IPS DF 6.9 (cell line): Measurements from ENCODE around the gene CNOT2.

Experiments used
- DNase-seq: peaks from one replicate; pipeline ENCODE4 v3.0.0-alpha.2; 2013; ENCODE audit warnings: low read depth, low spot score
- H3K27ac ChIP-seq: one replicate; pipeline ENCODE4 v1.5.1; 2013; ENCODE audit warnings: low read length, control low read depth
- H3K27me3 ChIP-seq: 2 replicates; pipeline ENCODE4 v1.6.1; 2013; ENCODE audit warnings: mild to moderate bottlenecking, low read length; ENCODE audit not compliant: control insufficient read depth, insufficient read depth
- H3K36me3 ChIP-seq: 2 replicates; pipeline ENCODE4 v1.6.1; 2013; ENCODE audit warnings: low read length; ENCODE audit not compliant: control insufficient read depth, insufficient read depth
- H3K4me1 ChIP-seq: 2 replicates; pipeline ENCODE4 v1.6.1; 2013; ENCODE audit warnings: low read length; ENCODE audit not compliant: control insufficient read depth, insufficient read depth
- H3K4me3 ChIP-seq: 2 replicates; pipeline ENCODE4 v1.5.1; 2013; ENCODE audit warnings: mild to moderate bottlenecking, low read length
- H3K9me3 ChIP-seq: 2 replicates; pipeline ENCODE4 v1.6.1; 2013; ENCODE audit warnings: low read length, inconsistent platforms; ENCODE audit not compliant: control insufficient read depth, insufficient read depth
- WGBS: extraction: QIAGEN DNeasy Blood & Tissue Kit; methylation state at CpG from one replicate; pipeline ENCODE4 v1.1.7; 2013; ENCODE audit warnings: mixed read lengths, missing lambda C conversion rate; ENCODE audit not compliant: insufficient read length, insufficient coverage; 5-methylcytosine and 5-hydroxymethylcytosine counted together

Gene CNOT2

GRCh38 chr12:70251661-70252060, 8.4 kb downstream of the CNOT2 start:
- Histone ChIP-seq H3K27ac (no peak overlapping the region), H3K27me3 (no peaks in the 10 kb centered on the region), H3K36me3 (no peaks in the 10 kb centered on the region), H3K4me3 (no peak overlapping the region), H3K4me1 (peaks cover 1% of the 10 kb centered on the region; the same call in 1 of the 2 replicates), H3K9me3 (no peaks in the 10 kb centered on the region)
- WGBS: no CpG with 5 or more reads among the region's 2 CpGs
- no peak for DNase-seq

DNA sequence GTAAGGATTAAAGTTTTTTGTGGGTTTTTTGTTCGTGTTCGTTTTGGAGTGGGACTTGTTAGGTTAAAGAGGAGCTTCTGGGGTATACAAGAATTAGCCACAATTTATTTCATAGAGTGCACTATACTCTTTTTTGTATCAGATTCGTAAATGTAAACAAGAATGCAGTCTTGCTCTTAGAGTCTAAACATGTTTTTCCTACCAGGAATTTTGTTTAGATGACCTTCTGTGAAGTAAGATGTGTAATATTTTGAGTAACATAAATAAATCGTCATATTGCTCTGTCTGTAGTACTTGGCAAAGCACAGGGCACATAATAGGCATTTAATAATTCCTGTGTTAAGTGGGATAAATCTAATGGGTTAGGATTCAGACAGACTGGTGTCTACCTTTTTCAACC, 9.6 kb downstream of the CNOT2 start:
- no peak for DNase-seq
- Histone ChIP-seq H3K4me3 (no peak overlapping the region), H3K27ac (no peak overlapping the region), H3K9me3 (no peaks in the 10 kb centered on the region), H3K36me3 (no peaks in the 10 kb centered on the region), H3K27me3 (no peaks in the 10 kb centered on the region), H3K4me1 (peaks cover 1% of the 10 kb centered on the region; the same call in 1 of the 2 replicates)
- WGBS: 100% methylated on average over 2 of the region's 4 CpGs

DNA sequence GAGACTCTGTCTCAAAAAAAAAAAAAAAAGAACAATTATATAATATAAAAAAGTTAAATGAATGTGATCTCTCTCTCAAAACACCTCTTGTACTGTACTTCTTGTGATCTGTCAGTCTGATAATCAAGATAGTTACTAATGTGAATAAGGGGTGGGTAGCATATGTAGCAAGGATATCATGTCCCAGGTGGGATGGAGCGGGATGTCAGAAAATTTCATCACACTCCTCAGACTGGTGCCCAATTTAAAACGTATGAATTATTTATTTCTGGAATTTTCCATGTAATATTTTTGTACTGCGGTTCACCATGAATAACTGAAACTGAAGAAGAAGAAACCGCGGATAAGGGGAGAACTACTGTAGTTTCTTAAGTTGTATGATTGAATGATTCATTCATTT, 11.0 kb downstream of the CNOT2 start:
- Histone ChIP-seq H3K9me3 (no peaks in the 10 kb centered on the region), H3K27me3 (no peaks in the 10 kb centered on the region), H3K4me1 (peaks cover 1% of the 10 kb centered on the region), H3K27ac (no peak overlapping the region), H3K4me3 (no peak overlapping the region), H3K36me3 (no peaks in the 10 kb centered on the region)
- no peak for DNase-seq
- WGBS: no CpG with 5 or more reads among the region's 5 CpGs

- Histone ChIP-seq H3K9me3 (no peaks in the 10 kb centered on the region), H3K4me3 (no peak overlapping the region), H3K36me3 (no peaks in the 10 kb centered on the region), H3K27me3 (no peaks in the 10 kb centered on the region), H3K27ac (no peak overlapping the region), H3K4me1 (peaks cover 1% of the 10 kb centered on the region)
- WGBS: no CpG with 5 or more reads among the region's 5 CpGs
- no peak for DNase-seq
These were observed 11.6 kb downstream of the CNOT2 start for GRCh38 chr12:70254846-70255245.

DNA sequence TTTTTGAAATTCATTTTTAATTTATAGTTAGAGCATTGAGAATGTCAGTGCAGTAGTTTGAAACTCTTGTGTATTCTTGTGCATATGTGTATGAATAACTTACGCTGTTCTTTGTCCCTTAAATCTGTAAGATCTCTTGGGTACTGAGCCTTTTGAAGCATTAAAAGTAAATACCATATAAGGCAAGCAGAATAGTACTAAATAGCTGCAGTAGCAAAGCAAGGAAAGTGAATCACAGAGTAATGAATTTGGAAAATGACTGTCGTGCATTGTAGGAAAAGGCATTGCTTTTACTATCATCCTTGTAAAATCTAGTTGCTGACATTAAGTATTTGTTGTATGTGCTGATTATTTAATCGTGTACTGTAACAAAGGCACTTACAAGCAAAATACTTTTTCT, 12.1 kb downstream of the CNOT2 start:
- no peaks in the 10 kb centered on the region for H3K9me3 ChIP-seq
- DNase-seq: no peak
- WGBS: no CpG with 5 or more reads among the region's 3 CpGs
- H3K36me3 ChIP-seq: no peaks in the 10 kb centered on the region
- H3K4me3 ChIP-seq: no peak overlapping the region
- no peaks in the 10 kb centered on the region for H3K27me3 ChIP-seq
- no peak overlapping the region for H3K27ac ChIP-seq
- peaks cover 1% of the 10 kb centered on the region for H3K4me1 ChIP-seq

GRCh38 chr12:70258605-70259403, 15.6 kb downstream of the CNOT2 start:
- no CpG with 5 or more reads among the region's 5 CpGs for WGBS
- Histone ChIP-seq H3K4me1 (no peaks in the 10 kb centered on the region; the same call in 1 of the 2 replicates), H3K27ac (no peak overlapping the region), H3K4me3 (no peak overlapping the region), H3K27me3 (no peaks in the 10 kb centered on the region), H3K36me3 (no peaks in the 10 kb centered on the region), H3K9me3 (no peaks in the 10 kb centered on the region)
- DNase-seq: no peak

- DNase-seq: no peak
- H3K27ac ChIP-seq: no peak overlapping the region
These were observed 17.4 kb downstream of the CNOT2 start for GRCh38 chr12:70260646-70261045.

DNA sequence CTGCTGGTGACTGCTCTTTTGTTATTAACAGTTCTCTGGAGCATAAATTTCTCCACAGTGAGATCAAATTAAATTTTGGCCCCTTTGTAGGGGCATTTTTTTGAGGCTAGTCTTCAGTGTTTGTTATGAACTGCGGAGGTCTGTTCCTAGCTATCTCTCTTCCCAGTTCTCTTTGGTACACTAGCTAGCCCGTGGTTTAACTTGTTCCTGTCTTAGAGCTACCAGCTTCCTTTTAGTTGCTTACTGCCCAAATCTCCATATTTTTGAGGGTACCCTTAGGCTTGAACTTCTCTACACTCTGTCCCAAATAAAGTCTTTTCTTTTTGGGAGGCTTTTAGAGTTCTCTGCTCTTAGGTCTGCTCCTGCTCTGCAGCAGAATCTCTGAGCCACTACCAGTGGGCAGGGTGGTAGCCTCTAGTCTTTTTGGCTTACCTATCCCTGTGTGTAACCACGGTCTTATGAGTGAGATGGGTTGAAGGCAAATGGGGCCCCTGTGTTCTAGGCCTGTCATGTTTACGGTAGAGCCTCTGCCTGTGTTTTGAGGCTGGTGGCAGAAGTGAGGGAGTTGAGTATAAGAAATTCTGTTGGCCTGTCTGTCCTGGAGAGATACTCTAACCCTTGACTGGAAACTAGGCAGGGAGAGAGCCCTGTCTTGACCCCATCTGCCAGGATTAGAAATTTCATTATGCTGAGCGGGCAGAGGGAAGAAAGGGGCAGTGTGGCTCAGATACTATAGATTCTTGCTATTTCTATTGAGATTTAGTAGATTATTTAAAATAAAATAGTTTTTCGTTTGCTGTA, 21.0 kb downstream of the CNOT2 start:
- whole genome bisulfite sequencing: no CpG with 5 or more reads among the region's 6 CpGs
- H3K36me3 ChIP-seq: no peaks in the 10 kb centered on the region
- H3K27ac ChIP-seq: no peak overlapping the region
- peaks cover 2% of the 10 kb centered on the region; the same call in 1 of the 2 replicates for H3K4me1 ChIP-seq
- no peak overlapping the region for H3K4me3 ChIP-seq
- DNase-seq: no peak
- no peaks in the 10 kb centered on the region for H3K27me3 ChIP-seq
- H3K9me3 ChIP-seq: no peaks in the 10 kb centered on the region

More at GRCh38 chr12:70260646-70261045, 17.4 kb downstream of the CNOT2 start:
- Histone ChIP-seq H3K4me1 (peaks cover 2% of the 10 kb centered on the region), H3K4me3 (no peak overlapping the region), H3K27me3 (no peaks in the 10 kb centered on the region), H3K36me3 (no peaks in the 10 kb centered on the region), H3K9me3 (no peaks in the 10 kb centered on the region)
- no CpG with 5 or more reads among the region's 1 CpG for WGBS

DNA sequence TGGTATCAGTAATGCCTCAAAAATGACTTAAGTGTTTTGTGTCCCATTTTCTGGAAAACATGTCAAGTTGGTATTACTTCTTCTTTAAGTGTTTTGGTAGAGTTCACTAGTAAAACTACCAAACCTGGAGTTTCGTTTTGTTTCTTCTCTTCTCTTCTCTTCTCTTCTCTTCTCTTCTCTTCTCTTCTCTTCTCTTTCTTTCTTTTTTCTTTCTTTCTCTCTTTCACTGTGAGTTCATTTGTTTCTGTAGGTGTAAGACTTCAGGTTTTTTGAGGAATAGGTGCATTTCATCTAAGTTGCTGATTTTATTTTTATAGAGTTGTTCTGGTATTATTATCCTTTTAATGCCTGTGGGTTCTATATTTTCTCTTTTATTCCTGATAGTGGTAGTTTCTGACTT, 21.9 kb downstream of the CNOT2 start:
- WGBS: no CpG with 5 or more reads among the region's 1 CpG
- H3K9me3 ChIP-seq: no peaks in the 10 kb centered on the region
- no peak overlapping the region for H3K4me3 ChIP-seq
- H3K36me3 ChIP-seq: no peaks in the 10 kb centered on the region
- H3K27ac ChIP-seq: no peak overlapping the region
- no peak for DNase-seq
- peaks cover 2% of the 10 kb centered on the region; the same call in 1 of the 2 replicates for H3K4me1 ChIP-seq
- no peaks in the 10 kb centered on the region for H3K27me3 ChIP-seq

DNA sequence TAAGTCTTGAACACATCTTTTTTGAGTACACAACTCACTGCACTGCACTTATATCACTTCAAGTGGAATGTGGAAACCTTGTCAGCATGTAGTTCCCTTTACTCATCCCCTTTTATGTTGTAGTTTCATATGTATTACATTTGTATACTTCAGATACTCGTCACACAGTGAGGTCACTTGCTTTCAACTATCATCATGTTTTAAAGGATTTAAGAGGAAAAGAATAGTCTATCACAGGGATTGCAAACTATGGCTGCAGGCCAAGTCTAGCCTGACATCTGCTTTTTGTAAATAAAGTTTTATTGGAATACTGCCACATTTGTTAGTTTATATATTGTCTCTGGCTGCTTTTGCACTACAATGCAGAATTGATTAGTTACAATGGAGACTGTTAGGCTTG, 24.3 kb downstream of the CNOT2 start:
- Histone ChIP-seq H3K4me3 (no peak overlapping the region), H3K36me3 (no peaks in the 10 kb centered on the region), H3K27ac (no peak overlapping the region), H3K9me3 (no peaks in the 10 kb centered on the region), H3K4me1 (peaks cover 2% of the 10 kb centered on the region; the same call in 1 of the 2 replicates), H3K27me3 (no peaks in the 10 kb centered on the region)
- no CpG with 5 or more reads among the region's 1 CpG for WGBS
- no peak for DNase-seq
